Smooth muscle cell (in vitro differentiated cells): ENCODE results near the gene RGL1. TPM values are rescaled to one million over a fixed set of nuclear protein-coding genes. Genes with fewer than 3 reads are reported as not detected.
"Not testable (repeated sequence)": the region's sequence is repeated elsewhere in the genome, so short reads cannot be mapped to it uniquely, and the experiment has no call there.

Experiments
- DNase-seq: peaks from one replicate; lab custom pipeline; 2025; ENCODE audit not compliant: unreplicated experiment; lab: John Stamatoyannopoulos, UW
- H2AFZ ChIP-seq: fragments of 200-600 bp; sonication (generic); 2 replicates; pipeline ENCODE4 v1.6.0; 2016; ENCODE audit warnings: antibody characterized with exemption, low read depth, mild to moderate bottlenecking
- H3F3A ChIP-seq: fragments of 200-600 bp; sonication (generic); 2 replicates; pipeline ENCODE4 v1.6.0; 2017; ENCODE audit warnings: antibody characterized with exemption, low read depth
- H3K27ac ChIP-seq: fragments of 200-600 bp; sonication (generic); 2 replicates; pipeline ENCODE4 v1.5.1; 2016; ENCODE audit warnings: low read depth, mild to moderate bottlenecking
- H3K27me3 ChIP-seq: fragments of 200-600 bp; sonication (generic); 2 replicates; pipeline ENCODE4 v1.6.1; 2016; ENCODE audit warnings: low read depth, mild to moderate bottlenecking
- H3K36me3 ChIP-seq: fragments of 200-600 bp; sonication (generic); 2 replicates; pipeline ENCODE4 v1.5.1; 2016; ENCODE audit warnings: low read depth
- H3K4me1 ChIP-seq: fragments of 200-600 bp; sonication (generic); 2 replicates; pipeline ENCODE4 v1.5.1; 2016; ENCODE audit warnings: low read depth
- H3K4me2 ChIP-seq: fragments of 200-600 bp; sonication (generic); 2 replicates; pipeline ENCODE4 v1.6.0; 2016; ENCODE audit warnings: mild to moderate bottlenecking
- H3K4me3 ChIP-seq: fragments of 200-600 bp; sonication (generic); 2 replicates; pipeline ENCODE4 v1.5.1; 2016; ENCODE audit warnings: mild to moderate bottlenecking
- H3K79me2 ChIP-seq: fragments of 200-600 bp; sonication (generic); 2 replicates; pipeline ENCODE4 v1.6.0; 2016; ENCODE audit warnings: low read depth, mild to moderate bottlenecking
- H3K9ac ChIP-seq: fragments of 200-600 bp; sonication (generic); 2 replicates; pipeline ENCODE4 v1.6.0; 2016; ENCODE audit warnings: low read depth
- H3K9me3 ChIP-seq: fragments of 200-600 bp; sonication (generic); replicated peaks from 2 replicates; pipeline ENCODE4 v1.5.1; 2016; ENCODE audit warnings: low read depth
- H4K20me1 ChIP-seq: fragments of 200-600 bp; sonication (generic); 2 replicates; pipeline ENCODE4 v1.6.0; 2016; ENCODE audit warnings: low read depth
- CTCF ChIP-seq: fragments of 200-600 bp; sonication (generic); IDR thresholded peaks from 2 replicates; pipeline ENCODE4 v1.5.1; 2017; ENCODE audit warnings: borderline replicate concordance, mild to moderate bottlenecking, antibody characterized with exemption; ENCODE audit not compliant: insufficient read depth, poor library complexity, severe bottlenecking
- WGBS: methylation state at CpG from one replicate; pipeline ENCODE4 v1.1.7; 2016; ENCODE audit warnings: low lambda C conversion rate; 5-methylcytosine and 5-hydroxymethylcytosine counted together
- polyA plus RNA-seq: library from polyadenylated mRNA; unstranded; fragments of >200 nt; fragmentation: Nextera tagmentation; extraction: Ambion mirVana; gene quantifications from 2 replicates; pipeline ENCODE4 v1.2.1, GENCODE V29; 2016
- total RNA-seq: library from RNA; depleted of rRNA; stranded (reverse); fragments of >200 nt; gene quantifications from 2 replicates; pipeline ENCODE4 v1.2.3, GENCODE V29; 2014

RGL1 gene
- total and polyA plus RNA-seq, 2 experiments from 2014 or later: 21.1 to 21.4 TPM

- Histone ChIP-seq H3K79me2 (no peaks in the 10 kb centered on the region), H4K20me1 (no peaks in the 10 kb centered on the region), H2AFZ (no peak overlapping the region), H3K4me2 (no peak overlapping the region), H3K27ac (no peak overlapping the region), H3K4me1 (peaks cover 10% of the 10 kb centered on the region), H3K27me3 (no peaks in the 10 kb centered on the region), H3K9me3 (no peaks in the 10 kb centered on the region), H3K9ac (no peak overlapping the region), H3K4me3 (no peak overlapping the region), H3F3A (no peaks in the 10 kb centered on the region), H3K36me3 (no peaks in the 10 kb centered on the region)
- DNase-seq: no peak
- TF ChIP-seq CTCF: no peak
- WGBS: 95% methylated on average over 6 of the region's 6 CpGs
These were observed 20.9 kb upstream of the RGL1 start for GRCh38 chr1:183783767-183784637.

- not testable (repeated sequence) for H3F3A ChIP-seq, H3K4me3 ChIP-seq, H3K9me3 ChIP-seq, H3K36me3 ChIP-seq, H3K4me1 ChIP-seq, DNase-seq, H4K20me1 ChIP-seq, H3K9ac ChIP-seq, H3K27me3 ChIP-seq, H3K4me2 ChIP-seq, H3K27ac ChIP-seq, H2AFZ ChIP-seq, H3K79me2 ChIP-seq
- 99% methylated on average over 3 of the region's 3 CpGs for WGBS
These were observed 19.0 kb upstream of the RGL1 start for GRCh38 chr1:183785921-183786320.

GRCh38 chr1:183787704-183788103 lies 17.2 kb upstream of the RGL1 start:
- no peaks in the 10 kb centered on the region for H3F3A ChIP-seq
- H3K4me3 ChIP-seq: no peak overlapping the region
- H3K36me3 ChIP-seq: no peaks in the 10 kb centered on the region
- no peak overlapping the region for H3K9ac ChIP-seq
- H4K20me1 ChIP-seq: no peaks in the 10 kb centered on the region
- no peak overlapping the region for H3K4me2 ChIP-seq
- no peaks in the 10 kb centered on the region for H3K9me3 ChIP-seq
- peaks cover 10% of the 10 kb centered on the region for H3K4me1 ChIP-seq
- DNase-seq: no peak
- 75% methylated on average over 2 of the region's 2 CpGs for WGBS
- H3K79me2 ChIP-seq: no peaks in the 10 kb centered on the region
- H2AFZ ChIP-seq: no peak overlapping the region
- no peak for TF ChIP-seq CTCF
- H3K27ac ChIP-seq: no peak overlapping the region
- no peaks in the 10 kb centered on the region for H3K27me3 ChIP-seq

- no peaks in the 10 kb centered on the region for H3K36me3 ChIP-seq
- no peaks in the 10 kb centered on the region for H3K27me3 ChIP-seq
- DNase-seq: no peak
- H4K20me1 ChIP-seq: no peaks in the 10 kb centered on the region
- H3F3A ChIP-seq: no peaks in the 10 kb centered on the region
- H3K9me3 ChIP-seq: no peaks in the 10 kb centered on the region
- H3K4me3 ChIP-seq: no peak overlapping the region
- H3K4me2 ChIP-seq: no peak overlapping the region
- no peak overlapping the region for H3K27ac ChIP-seq
- H3K79me2 ChIP-seq: no peaks in the 10 kb centered on the region
- no peak for TF ChIP-seq CTCF
- no peak overlapping the region for H3K9ac ChIP-seq
- H2AFZ ChIP-seq: no peak overlapping the region
- H3K4me1 ChIP-seq: peaks cover 10% of the 10 kb centered on the region
These were observed 13.6 kb upstream of the RGL1 start for GRCh38 chr1:183791319-183791718.
